AG04450 (cell line): ENCODE results near the gene ATP9B. TPM values are rescaled to one million over a fixed set of nuclear protein-coding genes. Genes with fewer than 3 reads are reported as not detected.

Experiments
- CTCF ChIA-PET: fragments of 300-600, 350-600 bp; formaldehyde crosslinking; extraction: SDS; loops from one replicate; lab custom pipeline; 2022; ENCODE audit warnings: antibody characterized with exemption, inconsistent platforms; lab: Charles Lee
- POLR2A ChIA-PET: fragments of 350-600 bp; formaldehyde crosslinking; extraction: SDS; loops from one replicate; lab custom pipeline; 2021; ENCODE audit warnings: antibody characterized with exemption, inconsistent platforms; lab: Yijun Ruan, JAX
- DNase-seq: peaks from one replicate; pipeline ENCODE4 v3.0.0-alpha.2; 2011; ENCODE audit warnings: low read depth, low spot score
- H3K27ac ChIP-seq: one replicate; pipeline ENCODE4 v1.5.1; 2012; ENCODE audit warnings: low read depth, low read length, control low read depth
- H3K27me3 ChIP-seq: one replicate; pipeline ENCODE4 v1.6.0; 2012; ENCODE audit warnings: low read length; ENCODE audit not compliant: control insufficient read depth, insufficient read depth
- H3K4me3 ChIP-seq: 2 replicates; pipeline ENCODE4 v1.5.1; 2011; ENCODE audit warnings: mild to moderate bottlenecking, low read depth, low read length, control low read depth
- H3K9me3 ChIP-seq: 2 replicates; pipeline ENCODE4 v1.5.1; 2012; ENCODE audit warnings: low read length; ENCODE audit not compliant: control insufficient read depth, insufficient read depth
- polyA plus RNA-seq: library from polyadenylated mRNA; depleted of rRNA; stranded (reverse); fragments of >200 nt; gene quantifications from 2 replicates; pipeline ENCODE4 v1.2.3, GENCODE V29; 2011
- TF ChIP-seq, protein P1 (sequence below): IDR thresholded peaks from 2 replicates; pipeline ENCODE4 v1.5.1; 2011; ENCODE audit warnings: low read depth, low read length, control low read depth, inconsistent platforms

The ATP9B gene
- polyA plus RNA-seq, 1 experiment: 18.1 TPM

GRCh38 chr18:79049506-79049905, 19.7 kb upstream of the ATP9B start:
- ChIA-PET POLR2A (no interaction called here), CTCF (no interaction called here)
- H3K27ac ChIP-seq: no peak overlapping the region
- peaks cover 29% of the 10 kb centered on the region for H3K9me3 ChIP-seq
- DNase-seq: no peak
- H3K27me3 ChIP-seq: no peaks in the 10 kb centered on the region
- H3K4me3 ChIP-seq: no peak overlapping the region
- TF ChIP-seq, protein P1, sequence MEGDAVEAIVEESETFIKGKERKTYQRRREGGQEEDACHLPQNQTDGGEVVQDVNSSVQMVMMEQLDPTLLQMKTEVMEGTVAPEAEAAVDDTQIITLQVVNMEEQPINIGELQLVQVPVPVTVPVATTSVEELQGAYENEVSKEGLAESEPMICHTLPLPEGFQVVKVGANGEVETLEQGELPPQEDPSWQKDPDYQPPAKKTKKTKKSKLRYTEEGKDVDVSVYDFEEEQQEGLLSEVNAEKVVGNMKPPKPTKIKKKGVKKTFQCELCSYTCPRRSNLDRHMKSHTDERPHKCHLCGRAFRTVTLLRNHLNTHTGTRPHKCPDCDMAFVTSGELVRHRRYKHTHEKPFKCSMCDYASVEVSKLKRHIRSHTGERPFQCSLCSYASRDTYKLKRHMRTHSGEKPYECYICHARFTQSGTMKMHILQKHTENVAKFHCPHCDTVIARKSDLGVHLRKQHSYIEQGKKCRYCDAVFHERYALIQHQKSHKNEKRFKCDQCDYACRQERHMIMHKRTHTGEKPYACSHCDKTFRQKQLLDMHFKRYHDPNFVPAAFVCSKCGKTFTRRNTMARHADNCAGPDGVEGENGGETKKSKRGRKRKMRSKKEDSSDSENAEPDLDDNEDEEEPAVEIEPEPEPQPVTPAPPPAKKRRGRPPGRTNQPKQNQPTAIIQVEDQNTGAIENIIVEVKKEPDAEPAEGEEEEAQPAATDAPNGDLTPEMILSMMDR: no peak

DNA sequence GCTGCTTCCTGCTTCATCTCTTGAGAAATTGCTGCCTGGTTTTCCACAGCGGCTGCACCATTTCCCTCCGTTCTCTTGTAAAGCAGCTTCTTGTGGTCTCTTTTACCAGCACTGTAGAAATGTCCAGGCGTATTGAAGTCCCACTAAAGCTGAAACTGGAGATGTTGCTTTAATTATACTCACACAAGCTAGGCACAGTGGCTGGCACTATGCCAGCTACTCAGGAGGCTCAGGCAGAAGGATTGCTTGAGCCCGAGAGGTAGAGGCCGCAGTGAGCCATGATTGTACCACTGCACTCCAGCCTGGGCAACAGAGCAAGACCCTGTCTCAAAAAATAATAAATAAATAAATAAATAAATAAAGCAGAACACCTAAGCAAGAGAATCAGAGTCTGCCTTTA, 19.2 kb upstream of the ATP9B start:
- H3K9me3 ChIP-seq: peaks cover 29% of the 10 kb centered on the region
- no peak overlapping the region for H3K4me3 ChIP-seq
- H3K27me3 ChIP-seq: no peaks in the 10 kb centered on the region
- no peak overlapping the region for H3K27ac ChIP-seq
- ChIA-PET POLR2A (no interaction called here), CTCF (no interaction called here)
- no peak for DNase-seq
- TF ChIP-seq, protein P1: no peak

- ChIA-PET POLR2A (no interaction called here), CTCF (no interaction called here)
- H3K9me3 ChIP-seq: no peaks in the 10 kb centered on the region; the same call in 1 of the 2 replicates
- no peaks in the 10 kb centered on the region for H3K27me3 ChIP-seq
- no peak for DNase-seq
- H3K4me3 ChIP-seq: no peak overlapping the region
- TF ChIP-seq, protein P1: no peak
- no peak overlapping the region for H3K27ac ChIP-seq
Observed at GRCh38 chr18:79056827-79057367, 12.3 kb upstream of the ATP9B start.

DNA sequence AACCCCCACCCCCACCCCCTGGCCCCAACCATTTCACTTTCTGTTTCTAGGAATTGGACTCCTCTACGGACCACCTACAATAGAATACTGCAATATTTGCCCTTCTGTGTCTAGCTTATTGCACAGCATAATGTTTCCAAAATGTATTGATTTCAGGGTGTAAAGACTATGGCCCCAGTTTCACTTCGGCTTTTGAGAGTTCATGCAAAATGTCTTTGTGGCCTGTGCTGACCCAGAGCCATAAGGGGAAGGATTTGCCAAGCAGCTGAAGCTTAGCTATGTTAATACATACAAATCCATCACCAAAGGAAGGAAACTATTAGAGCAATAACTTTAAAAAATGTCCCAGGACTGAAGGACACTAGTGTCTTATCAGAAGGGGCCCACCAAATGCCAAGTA, 11.2 kb upstream of the ATP9B start:
- no peak for DNase-seq
- Histone ChIP-seq H3K27ac (no peak overlapping the region), H3K4me3 (no peak overlapping the region), H3K9me3 (no peaks in the 10 kb centered on the region; the same call in 1 of the 2 replicates), H3K27me3 (no peaks in the 10 kb centered on the region)
- POLR2A ChIA-PET: no interaction called here
- TF ChIP-seq, protein P1: no peak
- CTCF ChIA-PET: no interaction called here

GRCh38 chr18:79062806-79063205, 6.4 kb upstream of the ATP9B start:
- H3K27me3 ChIP-seq: no peaks in the 10 kb centered on the region
- no peak overlapping the region for H3K4me3 ChIP-seq
- TF ChIP-seq, protein P1: no peak
- CTCF ChIA-PET: no interaction called here
- POLR2A ChIA-PET: no interaction called here
- DNase-seq: no peak
- no peak overlapping the region for H3K27ac ChIP-seq
- H3K9me3 ChIP-seq: no peaks in the 10 kb centered on the region; the same call in 1 of the 2 replicates
